ENCODE results near the gene AOAH.

Gene AOAH

GRCh38 chr7:36514289-36515243 lies 209.7 kb downstream of the AOAH start:
- DNase-seq (ENCODE audit: low read depth) = no peak
- TF ChIP-seq, protein P1, sequence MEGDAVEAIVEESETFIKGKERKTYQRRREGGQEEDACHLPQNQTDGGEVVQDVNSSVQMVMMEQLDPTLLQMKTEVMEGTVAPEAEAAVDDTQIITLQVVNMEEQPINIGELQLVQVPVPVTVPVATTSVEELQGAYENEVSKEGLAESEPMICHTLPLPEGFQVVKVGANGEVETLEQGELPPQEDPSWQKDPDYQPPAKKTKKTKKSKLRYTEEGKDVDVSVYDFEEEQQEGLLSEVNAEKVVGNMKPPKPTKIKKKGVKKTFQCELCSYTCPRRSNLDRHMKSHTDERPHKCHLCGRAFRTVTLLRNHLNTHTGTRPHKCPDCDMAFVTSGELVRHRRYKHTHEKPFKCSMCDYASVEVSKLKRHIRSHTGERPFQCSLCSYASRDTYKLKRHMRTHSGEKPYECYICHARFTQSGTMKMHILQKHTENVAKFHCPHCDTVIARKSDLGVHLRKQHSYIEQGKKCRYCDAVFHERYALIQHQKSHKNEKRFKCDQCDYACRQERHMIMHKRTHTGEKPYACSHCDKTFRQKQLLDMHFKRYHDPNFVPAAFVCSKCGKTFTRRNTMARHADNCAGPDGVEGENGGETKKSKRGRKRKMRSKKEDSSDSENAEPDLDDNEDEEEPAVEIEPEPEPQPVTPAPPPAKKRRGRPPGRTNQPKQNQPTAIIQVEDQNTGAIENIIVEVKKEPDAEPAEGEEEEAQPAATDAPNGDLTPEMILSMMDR (conservative IDR thresholded peaks at IDR 0.05; ENCODE audit: low read length) = no peak
- H3K4me3 ChIP-seq (ENCODE audit: low read length) = no peak overlapping the region

- no peak overlapping the region for H3K4me3 ChIP-seq (ENCODE audit: low read length)
- TF ChIP-seq, protein P1 (conservative IDR thresholded peaks at IDR 0.05; ENCODE audit: low read length) = no peak
- no peak for DNase-seq (ENCODE audit: low read depth)
Measured at GRCh38 chr7:36513393-36513792, 210.9 kb downstream of the AOAH start.

DNA sequence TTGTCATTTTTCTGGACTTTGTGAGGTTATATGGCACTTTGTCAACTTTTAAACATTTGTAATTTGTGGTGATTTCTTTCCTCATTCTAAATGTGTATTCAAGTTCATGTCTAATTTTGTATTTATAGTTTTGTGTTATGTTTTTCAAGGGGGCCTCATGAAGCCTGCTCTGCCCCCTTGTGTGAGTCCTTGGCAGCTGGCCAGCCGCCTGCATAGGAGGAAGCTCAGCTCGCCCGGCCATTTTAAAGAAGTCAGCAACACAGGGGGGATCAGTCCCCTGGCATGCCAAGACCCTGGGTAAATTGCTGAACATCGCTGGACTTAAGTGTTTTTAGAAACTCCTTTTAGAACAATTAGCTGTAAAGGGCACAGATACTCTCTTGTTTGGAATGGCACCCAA lies 211.7 kb downstream of the AOAH start:
- no peak overlapping the region for H3K4me3 ChIP-seq (ENCODE audit: low read length)
- no peak for DNase-seq (ENCODE audit: low read depth)
- TF ChIP-seq, protein P1 (conservative IDR thresholded peaks at IDR 0.05; ENCODE audit: low read length) = no peak

- TF ChIP-seq, protein P1 (conservative IDR thresholded peaks at IDR 0.05; ENCODE audit: low read length) = no peak
- no peak overlapping the region for H3K4me3 ChIP-seq (ENCODE audit: low read length)
- DNase-seq (ENCODE audit: low read depth) = no peak
Measured at GRCh38 chr7:36509962-36510361, 214.3 kb downstream of the AOAH start.

- H3K4me3 ChIP-seq (ENCODE audit: low read length) = no peak overlapping the region
- TF ChIP-seq, protein P1 (conservative IDR thresholded peaks at IDR 0.05; ENCODE audit: low read length) = no peak
- no peak for DNase-seq (ENCODE audit: low read depth)
Measured at GRCh38 chr7:36507475-36508440, 216.5 kb downstream of the AOAH start.

DNA sequence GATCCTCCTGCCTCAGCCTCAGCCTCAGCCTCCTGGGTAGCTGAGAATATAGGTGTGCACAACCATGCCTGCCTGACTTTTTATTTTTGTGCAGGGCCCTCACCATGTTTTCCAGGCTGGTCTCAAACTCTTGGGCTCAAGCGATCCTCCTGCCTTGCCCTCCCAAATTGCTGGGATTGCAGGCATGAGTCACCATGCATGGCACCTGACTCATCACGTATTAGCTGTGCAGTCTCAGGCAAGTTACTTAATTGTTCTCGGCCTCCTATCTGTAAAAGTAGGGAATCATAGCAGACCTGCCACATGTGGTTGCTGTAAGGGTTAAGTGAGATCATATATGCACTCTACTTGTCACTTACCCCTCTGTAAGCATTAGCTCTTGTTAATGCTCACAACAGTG lies 217.5 kb downstream of the AOAH start:
- peak; percentile 13 for DNase-seq (ENCODE audit: low read depth)
- TF ChIP-seq, protein P1 (conservative IDR thresholded peaks at IDR 0.05; ENCODE audit: low read length) = no peak
- H3K4me3 ChIP-seq (ENCODE audit: low read length) = no peak overlapping the region

All from AG10803 (cell line).